Neural cell (in vitro differentiated cells): ENCODE data around the gene FJX1.

Source experiments
- CTCF ChIP-seq: fragments of 450-650 bp; IDR thresholded peaks from 2 replicates; pipeline ENCODE4 v1.5.1; 2014; ENCODE audit warnings: antibody characterized with exemption, mild to moderate bottlenecking, moderate library complexity; ENCODE audit not compliant: poor library complexity, severe bottlenecking
- EP300 ChIP-seq: fragments of 450-650 bp; conservative IDR thresholded peaks from 2 replicates; pipeline ENCODE4 v1.6.1; 2014; ENCODE audit warnings: antibody characterized with exemption, mild to moderate bottlenecking, moderate library complexity; ENCODE audit not compliant: poor library complexity, severe bottlenecking
- EZH2 ChIP-seq: fragments of 200-600, 300-800 bp; shearing (Covaris generic), sonication (generic); IDR thresholded peaks from 2 replicates; pipeline ENCODE4 v1.6.1; 2014; ENCODE audit warnings: antibody characterized with exemption, low read length, borderline replicate concordance, mild to moderate bottlenecking; ENCODE audit not compliant: insufficient read depth, poor library complexity, severe bottlenecking
- POLR2AphosphoS5 ChIP-seq: IDR thresholded peaks from 2 replicates; pipeline ENCODE4 v1.6.1; 2012
- RAD21 ChIP-seq: fragments of 450-650 bp; conservative IDR thresholded peaks from 2 replicates; pipeline ENCODE4 v1.6.1; 2014; ENCODE audit warnings: antibody characterized with exemption, mild to moderate bottlenecking, moderate library complexity
- REST ChIP-seq: IDR thresholded peaks from 2 replicates; pipeline ENCODE4 v1.6.1; 2012; ENCODE audit warnings: borderline replicate concordance
- SMC3 ChIP-seq: fragments of 450-650 bp; conservative IDR thresholded peaks from 2 replicates; pipeline ENCODE4 v1.6.1; 2014; ENCODE audit warnings: antibody characterized with exemption, mild to moderate bottlenecking, moderate library complexity; ENCODE audit not compliant: poor library complexity

DNA sequence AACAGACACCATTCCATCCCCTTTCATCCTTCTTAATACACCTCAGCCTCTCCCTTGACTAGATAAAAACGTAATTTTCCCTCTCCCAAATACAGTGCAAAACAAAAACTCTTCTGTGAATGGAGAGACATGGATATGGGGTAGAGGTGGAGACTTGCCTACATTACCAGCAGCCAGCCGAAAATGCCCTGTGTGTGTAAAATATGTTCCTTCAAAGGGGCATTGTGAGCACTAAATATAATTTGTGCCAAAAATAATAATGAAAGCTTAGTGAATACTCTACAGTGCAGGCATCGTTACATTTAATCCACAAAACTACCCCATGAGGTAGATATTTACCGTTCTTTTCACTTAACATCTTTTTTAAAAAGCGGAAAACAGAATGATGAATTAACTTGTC is 43.3 kb downstream of the FJX1 start:
- TF ChIP-seq CTCF (no peak), EZH2 (no peak), REST (no peak), EP300 (no peak), RAD21 (no peak), POLR2AphosphoS5 (no peak), SMC3 (no peak)
